Hematopoietic multipotent progenitor cell treated with erythropoietin and hydrocortisone succinate and interleukin-3 and kit ligand, for 15 days (in vitro differentiated cells): Measurements from ENCODE around the gene PRTG.
"Not testable (repeated sequence)": the region's sequence is repeated elsewhere in the genome, so short reads cannot be mapped to it uniquely, and the experiment has no call there.

Source experiments
- DNase-seq: peaks from one replicate; pipeline ENCODE4 v3.0.0-alpha.2; 2015; ENCODE audit warnings: low spot score

PRTG gene

GRCh38 chr15:55742927-55743728, at the start of gene PRTG:
Gene PRTG (minus strand): TSS chr15:55743152. CDS start chr15:55742931, 221 bp downstream.
- no peak for DNase-seq

- no peak for DNase-seq
These were observed 48.8 kb upstream of the PRTG start for GRCh38 chr15:55791551-55792400.

GRCh38 chr15:55789066-55789660, 46.2 kb upstream of the PRTG start:
- DNase-seq, result peak; percentile 48

GRCh38 chr15:55786341-55786740, 43.4 kb upstream of the PRTG start:
- DNase-seq, result no peak

GRCh38 chr15:55785593-55785992, 42.6 kb upstream of the PRTG start:
- not testable (repeated sequence) for DNase-seq

GRCh38 chr15:55784286-55784685, 41.3 kb upstream of the PRTG start:
- no peak for DNase-seq

- no peak for DNase-seq
These were observed 39.9 kb upstream of the PRTG start for GRCh38 chr15:55782901-55783300.

- no peak for DNase-seq
These were observed 37.3 kb upstream of the PRTG start for GRCh38 chr15:55780292-55780691.

- no peak for DNase-seq
These were observed 36.0 kb upstream of the PRTG start for GRCh38 chr15:55778932-55779331.

GRCh38 chr15:55775316-55775715, 32.4 kb upstream of the PRTG start:
- no peak for DNase-seq

- peak; percentile 26 for DNase-seq
These were observed 31.4 kb upstream of the PRTG start for GRCh38 chr15:55774113-55774970.

GRCh38 chr15:55770806-55771205, 27.9 kb upstream of the PRTG start:
- no peak for DNase-seq

GRCh38 chr15:55770261-55770660, 27.3 kb upstream of the PRTG start:
- no peak for DNase-seq

- DNase-seq, result no peak
These were observed 25.8 kb upstream of the PRTG start for GRCh38 chr15:55768670-55769185.

- DNase-seq, result no peak
These were observed 23.7 kb upstream of the PRTG start for GRCh38 chr15:55766676-55767075.

- no peak for DNase-seq
These were observed 21.4 kb upstream of the PRTG start for GRCh38 chr15:55764398-55764797.

- no peak for DNase-seq
These were observed 15.6 kb upstream of the PRTG start for GRCh38 chr15:55758580-55758986.

- not testable (repeated sequence) for DNase-seq
These were observed 10.5 kb upstream of the PRTG start for GRCh38 chr15:55753433-55753832.

GRCh38 chr15:55750706-55751105, 7.8 kb upstream of the PRTG start:
- DNase-seq, result no peak

GRCh38 chr15:55743729-55744655, 1.0 kb upstream of the PRTG start:
- no peak for DNase-seq
